ENCODE measurements around the gene UST.

UST gene

DNA sequence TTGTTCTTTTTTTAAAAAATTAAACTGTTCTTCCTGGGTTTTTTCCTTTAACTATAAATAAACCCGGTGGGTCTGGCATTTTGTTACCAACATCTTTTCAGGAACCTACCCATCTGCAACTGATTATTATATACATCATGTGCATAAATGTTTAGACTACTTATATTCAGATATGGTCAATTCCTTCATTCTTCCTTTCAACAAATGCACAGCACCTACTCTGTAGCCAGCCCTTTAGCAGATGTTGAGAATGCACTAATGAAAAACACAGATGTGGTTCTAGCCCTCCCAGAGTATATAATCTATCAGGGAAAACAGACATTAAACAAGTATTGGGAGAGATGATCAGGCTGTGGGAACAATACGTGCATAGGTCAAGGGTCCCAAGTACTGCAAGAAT is 237.1 kb downstream of the UST start:
- in situ Hi-C loops (cut with HindIII; ENCODE audit: low pct_ligation_motif_present, low sequenced_read_pairs), result loop anchor here (25.0 kb wide), 1 partner anchor 422 kb away; no protein-coding TSS in a partner anchor
- Histone ChIP-seq H3K36me3 (replicated peaks) (no peaks in the 10 kb centered on the region), H3K27me3 (replicated peaks) (no peaks in the 10 kb centered on the region), H3K4me3 (ENCODE audit: low read depth, low read length) (no peak overlapping the region), H3K27ac (no peak overlapping the region)
- TF ChIP-seq, protein P1, sequence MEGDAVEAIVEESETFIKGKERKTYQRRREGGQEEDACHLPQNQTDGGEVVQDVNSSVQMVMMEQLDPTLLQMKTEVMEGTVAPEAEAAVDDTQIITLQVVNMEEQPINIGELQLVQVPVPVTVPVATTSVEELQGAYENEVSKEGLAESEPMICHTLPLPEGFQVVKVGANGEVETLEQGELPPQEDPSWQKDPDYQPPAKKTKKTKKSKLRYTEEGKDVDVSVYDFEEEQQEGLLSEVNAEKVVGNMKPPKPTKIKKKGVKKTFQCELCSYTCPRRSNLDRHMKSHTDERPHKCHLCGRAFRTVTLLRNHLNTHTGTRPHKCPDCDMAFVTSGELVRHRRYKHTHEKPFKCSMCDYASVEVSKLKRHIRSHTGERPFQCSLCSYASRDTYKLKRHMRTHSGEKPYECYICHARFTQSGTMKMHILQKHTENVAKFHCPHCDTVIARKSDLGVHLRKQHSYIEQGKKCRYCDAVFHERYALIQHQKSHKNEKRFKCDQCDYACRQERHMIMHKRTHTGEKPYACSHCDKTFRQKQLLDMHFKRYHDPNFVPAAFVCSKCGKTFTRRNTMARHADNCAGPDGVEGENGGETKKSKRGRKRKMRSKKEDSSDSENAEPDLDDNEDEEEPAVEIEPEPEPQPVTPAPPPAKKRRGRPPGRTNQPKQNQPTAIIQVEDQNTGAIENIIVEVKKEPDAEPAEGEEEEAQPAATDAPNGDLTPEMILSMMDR (IDR thresholded peaks at IDR 0.05; ENCODE audit: low read depth, low read length, missing control alignments), result no peak
- no peak for DNase-seq

- H3K4me3 ChIP-seq (ENCODE audit: low read depth, low read length), result no peak overlapping the region
- DNase-seq, result no peak
- no peaks in the 10 kb centered on the region for H3K27me3 ChIP-seq (replicated peaks)
- in situ Hi-C loops (cut with HindIII; ENCODE audit: low pct_ligation_motif_present, low sequenced_read_pairs), result loop anchor here (25.0 kb wide), 1 partner anchor 422 kb away; no protein-coding TSS in a partner anchor
- TF ChIP-seq, protein P1 (IDR thresholded peaks at IDR 0.05; ENCODE audit: low read depth, low read length, missing control alignments), result no peak
- no peak overlapping the region for H3K27ac ChIP-seq
- no peaks in the 10 kb centered on the region for H3K36me3 ChIP-seq (replicated peaks)
Measured at GRCh38 chr6:148984531-148985056, 237.8 kb downstream of the UST start.

- Histone ChIP-seq H3K27ac (no peak overlapping the region), H3K4me3 (ENCODE audit: low read depth, low read length) (no peak overlapping the region), H3K36me3 (replicated peaks) (no peaks in the 10 kb centered on the region), H3K27me3 (replicated peaks) (no peaks in the 10 kb centered on the region)
- in situ Hi-C loops (cut with HindIII; ENCODE audit: low pct_ligation_motif_present, low sequenced_read_pairs), result loop anchor here (25.0 kb wide), 1 partner anchor 423 kb away; no protein-coding TSS in a partner anchor
- no peak for DNase-seq
- TF ChIP-seq, protein P1 (IDR thresholded peaks at IDR 0.05; ENCODE audit: low read depth, low read length, missing control alignments), result no peak
Measured at GRCh38 chr6:148985499-148985898, 238.7 kb downstream of the UST start.

DNA sequence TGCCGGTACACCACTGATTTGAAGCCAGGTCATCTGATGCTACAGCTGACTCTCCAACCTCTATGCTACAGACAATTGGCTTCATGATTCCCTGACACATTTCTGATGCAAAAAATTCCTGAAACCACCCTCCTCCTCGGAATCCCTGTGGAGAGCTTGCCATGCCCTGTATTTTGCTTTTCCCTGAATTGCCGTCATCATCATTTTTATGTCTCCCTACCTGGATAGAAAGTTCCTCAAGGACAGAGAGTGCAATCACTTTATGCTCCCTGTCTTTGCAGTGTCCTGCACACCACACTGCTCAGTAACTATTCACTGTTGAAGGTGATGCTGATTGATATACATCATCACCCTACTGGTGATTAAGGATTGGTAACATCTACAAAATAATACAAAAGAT is 239.8 kb downstream of the UST start:
- H3K27ac ChIP-seq, result no peak overlapping the region
- H3K27me3 ChIP-seq (replicated peaks), result no peaks in the 10 kb centered on the region
- H3K36me3 ChIP-seq (replicated peaks), result no peaks in the 10 kb centered on the region
- no peak overlapping the region for H3K4me3 ChIP-seq (ENCODE audit: low read depth, low read length)
- in situ Hi-C loops (cut with HindIII; ENCODE audit: low pct_ligation_motif_present, low sequenced_read_pairs), result loop anchor here (25.0 kb wide), 1 partner anchor 424 kb away; no protein-coding TSS in a partner anchor
- DNase-seq, result no peak
- TF ChIP-seq, protein P1 (IDR thresholded peaks at IDR 0.05; ENCODE audit: low read depth, low read length, missing control alignments), result no peak

DNA sequence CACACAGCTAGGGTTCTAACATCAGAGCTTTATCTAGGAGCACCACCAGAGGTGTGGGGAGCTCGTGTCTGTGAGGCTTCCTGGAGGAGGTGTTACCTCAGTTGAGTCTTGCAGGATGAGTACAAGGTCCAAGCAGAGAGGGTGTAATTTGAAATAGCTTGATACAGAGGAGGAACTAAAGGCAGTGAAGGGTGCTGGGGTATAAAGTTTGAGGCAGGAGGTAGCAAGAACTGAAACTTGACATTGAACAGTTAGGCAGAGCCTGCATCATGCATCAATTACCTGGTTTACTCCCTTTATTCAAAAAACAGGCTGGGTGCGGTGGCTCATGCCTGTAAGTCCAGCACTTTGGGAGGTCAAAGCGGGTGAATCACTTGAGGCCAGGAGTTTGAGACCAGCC is 241.2 kb downstream of the UST start:
- Histone ChIP-seq H3K36me3 (replicated peaks) (no peaks in the 10 kb centered on the region), H3K27ac (no peak overlapping the region), H3K27me3 (replicated peaks) (no peaks in the 10 kb centered on the region), H3K4me3 (ENCODE audit: low read depth, low read length) (no peak overlapping the region)
- no peak for DNase-seq
- in situ Hi-C loops (cut with HindIII; ENCODE audit: low pct_ligation_motif_present, low sequenced_read_pairs), result loop anchor here (25.0 kb wide), 1 partner anchor 426 kb away; no protein-coding TSS in a partner anchor
- TF ChIP-seq, protein P1 (IDR thresholded peaks at IDR 0.05; ENCODE audit: low read depth, low read length, missing control alignments), result no peak

DNA sequence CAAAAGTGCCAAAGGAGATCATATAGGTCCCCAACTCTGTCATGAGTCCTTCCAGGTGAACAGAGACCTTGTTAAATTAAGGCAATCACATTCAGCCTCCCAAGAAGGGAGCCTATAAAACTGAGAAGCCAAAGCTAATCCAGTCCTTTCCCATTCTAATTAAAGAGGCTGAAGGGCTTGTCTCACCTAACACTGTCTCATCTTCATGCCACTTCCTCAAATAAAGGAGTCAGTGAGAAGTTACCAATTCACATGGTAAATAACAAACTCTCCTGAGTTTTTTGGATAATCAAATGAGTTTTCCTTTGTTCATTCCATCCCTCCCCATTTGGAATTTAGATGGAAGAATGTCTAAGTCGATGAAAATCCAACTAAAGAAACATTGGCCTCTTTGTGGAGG is 242.8 kb downstream of the UST start:
- in situ Hi-C loops (cut with HindIII; ENCODE audit: low pct_ligation_motif_present, low sequenced_read_pairs), result loop anchor here (25.0 kb wide), 1 partner anchor 427 kb away; no protein-coding TSS in a partner anchor
- TF ChIP-seq, protein P1 (IDR thresholded peaks at IDR 0.05; ENCODE audit: low read depth, low read length, missing control alignments), result no peak
- H3K36me3 ChIP-seq (replicated peaks), result no peaks in the 10 kb centered on the region
- H3K4me3 ChIP-seq (ENCODE audit: low read depth, low read length), result no peak overlapping the region
- DNase-seq, result no peak
- H3K27ac ChIP-seq, result no peak overlapping the region
- H3K27me3 ChIP-seq (replicated peaks), result no peaks in the 10 kb centered on the region
